Neural cell (in vitro differentiated cells): ENCODE measurements around the gene RSRC1. TPM values are rescaled to one million over a fixed set of nuclear protein-coding genes. Genes with fewer than 3 reads are reported as not detected.

ENCODE experiments used
- H2AFZ ChIP-seq: fragments of 200-600, 300-800 bp; sonication (generic), shearing (Covaris generic); 2 replicates; pipeline ENCODE4 v1.6.0; 2014; ENCODE audit warnings: low read depth, mild to moderate bottlenecking, antibody characterized with exemption, low read length, moderate library complexity
- H3F3A ChIP-seq: fragments of 200-600 bp; shearing (Covaris generic); 2 replicates; pipeline ENCODE4 v1.6.1; 2016; ENCODE audit warnings: mild to moderate bottlenecking, moderate library complexity, mixed read lengths, antibody characterized with exemption, low read length; ENCODE audit not compliant: insufficient read depth, poor library complexity, severe bottlenecking
- H3K27ac ChIP-seq: fragments of 200-600, 300-800 bp; sonication (generic), shearing (Covaris generic); 2 replicates; pipeline ENCODE4 v1.5.1; 2014; ENCODE audit warnings: mild to moderate bottlenecking, low read length, moderate library complexity
- H3K27me3 ChIP-seq: fragments of 300-800, 200-600 bp; sonication (generic), shearing (Covaris generic); 2 replicates; pipeline ENCODE4 v1.6.0; 2014; ENCODE audit warnings: mild to moderate bottlenecking, low read depth, low read length, moderate library complexity; ENCODE audit not compliant: insufficient read depth
- H3K36me3 ChIP-seq: fragments of 300-800, 200-600 bp; sonication (generic), shearing (Covaris generic); 2 replicates; pipeline ENCODE4 v1.5.1; 2014; ENCODE audit warnings: mild to moderate bottlenecking, antibody characterized with exemption, low read length, moderate library complexity; ENCODE audit not compliant: insufficient read depth
- H3K4me2 ChIP-seq: fragments of 300-800, 200-600 bp; sonication (generic), shearing (Covaris generic); 2 replicates; pipeline ENCODE4 v1.6.0; 2014; ENCODE audit warnings: mild to moderate bottlenecking, low read length
- H3K4me3 ChIP-seq: fragments of 300-800, 200-600 bp; sonication (generic), shearing (Covaris generic); 2 replicates; pipeline ENCODE4 v1.5.1; 2014; ENCODE audit warnings: mild to moderate bottlenecking, low read length, moderate library complexity
- H3K79me2 ChIP-seq: fragments of 200-600 bp; shearing (Covaris generic); replicated peaks from 2 replicates; pipeline ENCODE4 v1.6.0; 2014; ENCODE audit warnings: mild to moderate bottlenecking, low read length, moderate library complexity; ENCODE audit not compliant: insufficient read depth
- H3K9ac ChIP-seq: fragments of 300-800, 200-600 bp; sonication (generic), shearing (Covaris generic); 2 replicates; pipeline ENCODE4 v1.6.1; 2016; ENCODE audit warnings: mild to moderate bottlenecking, low read length, mixed read lengths
- H3K9me2 ChIP-seq: fragments of 200-600 bp; shearing (Covaris generic); 2 replicates; pipeline ENCODE4 v1.6.1; 2016; ENCODE audit warnings: mild to moderate bottlenecking, low read length, mixed read lengths; ENCODE audit not compliant: insufficient read depth
- H3K9me3 ChIP-seq: fragments of 200-600, 300-800 bp; sonication (generic), shearing (Covaris generic); 2 replicates; pipeline ENCODE4 v1.6.1; 2016; ENCODE audit warnings: mild to moderate bottlenecking, mixed run types, low read length, moderate library complexity, mixed read lengths
- H4K20me1 ChIP-seq: fragments of 200-600 bp; shearing (Covaris generic); 2 replicates; pipeline ENCODE4 v1.6.1; 2016; ENCODE audit warnings: mild to moderate bottlenecking, mixed run types; ENCODE audit not compliant: insufficient read depth
- CTCF ChIP-seq: fragments of 450-650 bp; IDR thresholded peaks from 2 replicates; pipeline ENCODE4 v1.5.1; 2014; ENCODE audit warnings: antibody characterized with exemption, mild to moderate bottlenecking, moderate library complexity; ENCODE audit not compliant: poor library complexity, severe bottlenecking
- EP300 ChIP-seq: fragments of 450-650 bp; conservative IDR thresholded peaks from 2 replicates; pipeline ENCODE4 v1.6.1; 2014; ENCODE audit warnings: antibody characterized with exemption, mild to moderate bottlenecking, moderate library complexity; ENCODE audit not compliant: poor library complexity, severe bottlenecking
- EZH2 ChIP-seq: fragments of 200-600, 300-800 bp; shearing (Covaris generic), sonication (generic); IDR thresholded peaks from 2 replicates; pipeline ENCODE4 v1.6.1; 2014; ENCODE audit warnings: antibody characterized with exemption, low read length, borderline replicate concordance, mild to moderate bottlenecking; ENCODE audit not compliant: insufficient read depth, poor library complexity, severe bottlenecking
- MXI1 ChIP-seq: fragments of 450-650 bp; conservative IDR thresholded peaks from 2 replicates; pipeline ENCODE4 v1.6.1; 2014; ENCODE audit warnings: antibody characterized with exemption, mild to moderate bottlenecking; ENCODE audit not compliant: poor library complexity, severe bottlenecking
- POLR2AphosphoS5 ChIP-seq: IDR thresholded peaks from 2 replicates; pipeline ENCODE4 v1.6.1; 2012
- RAD21 ChIP-seq: fragments of 450-650 bp; conservative IDR thresholded peaks from 2 replicates; pipeline ENCODE4 v1.6.1; 2014; ENCODE audit warnings: antibody characterized with exemption, mild to moderate bottlenecking, moderate library complexity
- SMC3 ChIP-seq: fragments of 450-650 bp; conservative IDR thresholded peaks from 2 replicates; pipeline ENCODE4 v1.6.1; 2014; ENCODE audit warnings: antibody characterized with exemption, mild to moderate bottlenecking, moderate library complexity; ENCODE audit not compliant: poor library complexity
- TAF1 ChIP-seq: IDR thresholded peaks from 2 replicates; pipeline ENCODE4 v1.6.1; 2012; ENCODE audit warnings: low read depth
- polyA plus RNA-seq: library from polyadenylated mRNA; depleted of rRNA; stranded (reverse); fragments of >200 nt; gene quantifications from 2 replicates; pipeline ENCODE4 v1.2.3, GENCODE V29; 2014
- TF ChIP-seq, protein P1 (sequence below): IDR thresholded peaks from 2 replicates; pipeline ENCODE4 v1.6.1; 2012; ENCODE audit warnings: borderline replicate concordance

The RSRC1 gene
- polyA plus RNA-seq, 1 donor from 2014 or later = 28.1 TPM

- no peak overlapping the region for H3K27ac ChIP-seq
- peaks cover 13% of the 10 kb centered on the region for H3K79me2 ChIP-seq
- H3K27me3 ChIP-seq = peaks cover 68% of the 10 kb centered on the region
- no peaks in the 10 kb centered on the region for H3F3A ChIP-seq
- no peaks in the 10 kb centered on the region for H3K9me3 ChIP-seq
- H3K9me2 ChIP-seq = no peaks in the 10 kb centered on the region
- H3K9ac ChIP-seq = no peak overlapping the region
- no peaks in the 10 kb centered on the region for H4K20me1 ChIP-seq
- no peak overlapping the region for H3K4me3 ChIP-seq
- no peak for TF ChIP-seq RAD21
- no peak for TF ChIP-seq EZH2
- peak; percentile 5 for TF ChIP-seq POLR2AphosphoS5
- TF ChIP-seq, protein P1, sequence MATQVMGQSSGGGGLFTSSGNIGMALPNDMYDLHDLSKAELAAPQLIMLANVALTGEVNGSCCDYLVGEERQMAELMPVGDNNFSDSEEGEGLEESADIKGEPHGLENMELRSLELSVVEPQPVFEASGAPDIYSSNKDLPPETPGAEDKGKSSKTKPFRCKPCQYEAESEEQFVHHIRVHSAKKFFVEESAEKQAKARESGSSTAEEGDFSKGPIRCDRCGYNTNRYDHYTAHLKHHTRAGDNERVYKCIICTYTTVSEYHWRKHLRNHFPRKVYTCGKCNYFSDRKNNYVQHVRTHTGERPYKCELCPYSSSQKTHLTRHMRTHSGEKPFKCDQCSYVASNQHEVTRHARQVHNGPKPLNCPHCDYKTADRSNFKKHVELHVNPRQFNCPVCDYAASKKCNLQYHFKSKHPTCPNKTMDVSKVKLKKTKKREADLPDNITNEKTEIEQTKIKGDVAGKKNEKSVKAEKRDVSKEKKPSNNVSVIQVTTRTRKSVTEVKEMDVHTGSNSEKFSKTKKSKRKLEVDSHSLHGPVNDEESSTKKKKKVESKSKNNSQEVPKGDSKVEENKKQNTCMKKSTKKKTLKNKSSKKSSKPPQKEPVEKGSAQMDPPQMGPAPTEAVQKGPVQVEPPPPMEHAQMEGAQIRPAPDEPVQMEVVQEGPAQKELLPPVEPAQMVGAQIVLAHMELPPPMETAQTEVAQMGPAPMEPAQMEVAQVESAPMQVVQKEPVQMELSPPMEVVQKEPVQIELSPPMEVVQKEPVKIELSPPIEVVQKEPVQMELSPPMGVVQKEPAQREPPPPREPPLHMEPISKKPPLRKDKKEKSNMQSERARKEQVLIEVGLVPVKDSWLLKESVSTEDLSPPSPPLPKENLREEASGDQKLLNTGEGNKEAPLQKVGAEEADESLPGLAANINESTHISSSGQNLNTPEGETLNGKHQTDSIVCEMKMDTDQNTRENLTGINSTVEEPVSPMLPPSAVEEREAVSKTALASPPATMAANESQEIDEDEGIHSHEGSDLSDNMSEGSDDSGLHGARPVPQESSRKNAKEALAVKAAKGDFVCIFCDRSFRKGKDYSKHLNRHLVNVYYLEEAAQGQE = no peak
- TF ChIP-seq EP300 = no peak
- no peak overlapping the region for H3K4me2 ChIP-seq
- H2AFZ ChIP-seq = no peak overlapping the region
- no peaks in the 10 kb centered on the region for H3K36me3 ChIP-seq
Measured at GRCh38 chr3:158107605-158108444, 2.1 kb upstream of the RSRC1 start.

GRCh38 chr3:158108445-158108985 lies 1.4 kb upstream of the RSRC1 start:
- Histone ChIP-seq H3K9me3 (no peaks in the 10 kb centered on the region), H3K27me3 (peaks cover 61% of the 10 kb centered on the region), H3K4me2 (no peak overlapping the region), H3K9me2 (no peaks in the 10 kb centered on the region), H2AFZ (no peak overlapping the region), H3K79me2 (peaks cover 13% of the 10 kb centered on the region), H3K36me3 (no peaks in the 10 kb centered on the region), H4K20me1 (no peaks in the 10 kb centered on the region), H3K4me3 (no peak overlapping the region), H3K27ac (no peak overlapping the region), H3F3A (no peaks in the 10 kb centered on the region), H3K9ac (no peak overlapping the region)
- TF ChIP-seq RAD21 (no peak), TAF1 (no peak), CTCF (no peak), EZH2 (no peak), EP300 (no peak), MXI1 (no peak), POLR2AphosphoS5 (no peak), SMC3 (no peak)
- TF ChIP-seq, protein P1 = no peak
